ENCODE data around the gene DCP2.

DCP2 gene

DNA sequence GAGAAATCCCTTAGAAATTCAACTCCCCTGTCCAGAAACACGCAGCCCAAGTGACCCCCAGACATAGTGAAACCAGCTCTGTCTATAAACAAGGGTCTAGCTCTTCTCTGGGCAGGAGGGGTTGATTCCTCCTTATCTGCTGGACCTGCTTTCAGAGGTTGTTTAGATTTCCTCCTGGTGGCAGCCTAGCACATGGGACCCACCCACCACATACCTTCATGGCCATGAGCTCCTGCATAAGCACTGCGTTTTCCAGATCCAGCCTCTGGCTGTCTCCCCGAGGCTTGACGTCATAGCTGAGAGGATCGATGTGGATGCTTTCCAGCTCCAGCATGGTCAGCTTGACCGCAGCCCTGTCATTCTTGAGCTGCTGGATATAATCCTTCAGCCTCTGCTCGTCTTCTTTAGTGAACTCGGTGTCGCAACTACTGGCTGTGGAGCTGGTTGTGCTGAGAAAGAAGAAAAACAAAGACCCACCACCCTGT lies 77.0 kb downstream of the DCP2 start:
- TF ChIP-seq, protein P1, sequence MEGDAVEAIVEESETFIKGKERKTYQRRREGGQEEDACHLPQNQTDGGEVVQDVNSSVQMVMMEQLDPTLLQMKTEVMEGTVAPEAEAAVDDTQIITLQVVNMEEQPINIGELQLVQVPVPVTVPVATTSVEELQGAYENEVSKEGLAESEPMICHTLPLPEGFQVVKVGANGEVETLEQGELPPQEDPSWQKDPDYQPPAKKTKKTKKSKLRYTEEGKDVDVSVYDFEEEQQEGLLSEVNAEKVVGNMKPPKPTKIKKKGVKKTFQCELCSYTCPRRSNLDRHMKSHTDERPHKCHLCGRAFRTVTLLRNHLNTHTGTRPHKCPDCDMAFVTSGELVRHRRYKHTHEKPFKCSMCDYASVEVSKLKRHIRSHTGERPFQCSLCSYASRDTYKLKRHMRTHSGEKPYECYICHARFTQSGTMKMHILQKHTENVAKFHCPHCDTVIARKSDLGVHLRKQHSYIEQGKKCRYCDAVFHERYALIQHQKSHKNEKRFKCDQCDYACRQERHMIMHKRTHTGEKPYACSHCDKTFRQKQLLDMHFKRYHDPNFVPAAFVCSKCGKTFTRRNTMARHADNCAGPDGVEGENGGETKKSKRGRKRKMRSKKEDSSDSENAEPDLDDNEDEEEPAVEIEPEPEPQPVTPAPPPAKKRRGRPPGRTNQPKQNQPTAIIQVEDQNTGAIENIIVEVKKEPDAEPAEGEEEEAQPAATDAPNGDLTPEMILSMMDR (IDR thresholded peaks at IDR 0.05; ENCODE audit: insufficient read depth, low read length, poor library complexity, severe bottlenecking): no peak
- TF ChIP-seq EZH2phosphoT487 (conservative IDR thresholded peaks at IDR 0.05; ENCODE audit: low read length): no peak
- Histone ChIP-seq H3K4me3 (ENCODE audit: insufficient read depth, low read length, poor library complexity, severe bottlenecking) (no peak overlapping the region), H3K27ac (ENCODE audit: low read depth, low read length) (no peak overlapping the region), H3K9me2 (replicated peaks; ENCODE audit: insufficient read depth, low read length) (no peaks in the 10 kb centered on the region), H3K4me2 (ENCODE audit: low read depth, low read length, poor library complexity, severe bottlenecking) (no peak overlapping the region), H2AFZ (ENCODE audit: low read depth, low read length, severe bottlenecking) (no peak overlapping the region), H3K36me3 (ENCODE audit: low read length) (no peaks in the 10 kb centered on the region), H3K27me3 (ENCODE audit: low read length) (no peaks in the 10 kb centered on the region), H3K79me2 (ENCODE audit: insufficient read depth, low read length) (no peaks in the 10 kb centered on the region), H3F3A (ENCODE audit: insufficient read depth) (no peaks in the 10 kb centered on the region), H3K9me3 (ENCODE audit: insufficient read depth, low read length) (no peaks in the 10 kb centered on the region), H3K9ac (ENCODE audit: low read length) (no peak overlapping the region), H4K20me1 (ENCODE audit: low read depth, low read length) (no peaks in the 10 kb centered on the region)

DNA sequence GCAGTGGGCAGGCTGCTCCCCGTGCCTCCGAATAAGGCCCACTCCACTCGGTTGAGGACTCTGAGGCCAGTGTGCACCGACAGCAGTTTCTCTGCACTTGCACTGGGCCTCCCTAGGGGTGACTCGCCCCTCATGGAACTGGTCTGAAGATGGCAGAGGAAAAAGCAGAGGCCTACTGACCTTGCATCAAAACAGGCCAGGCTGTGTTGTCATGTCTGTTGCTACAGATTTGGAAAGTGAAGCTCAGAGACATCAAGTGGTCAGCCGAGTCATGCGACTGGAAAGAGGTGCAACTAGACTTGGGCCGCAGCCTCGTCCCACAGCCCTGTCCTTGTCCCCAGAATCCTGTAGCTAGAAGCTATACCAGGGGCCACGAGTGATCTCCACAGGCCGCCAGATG lies 78.3 kb downstream of the DCP2 start:
- H2AFZ ChIP-seq (ENCODE audit: low read depth, low read length, severe bottlenecking): no peak overlapping the region
- no peaks in the 10 kb centered on the region for H3K36me3 ChIP-seq (ENCODE audit: low read length)
- H3K27ac ChIP-seq (ENCODE audit: low read depth, low read length): no peak overlapping the region
- H3K9me2 ChIP-seq (replicated peaks; ENCODE audit: insufficient read depth, low read length): no peaks in the 10 kb centered on the region
- no peak overlapping the region for H3K4me3 ChIP-seq (ENCODE audit: insufficient read depth, low read length, poor library complexity, severe bottlenecking)
- H3K4me2 ChIP-seq (ENCODE audit: low read depth, low read length, poor library complexity, severe bottlenecking): no peak overlapping the region
- no peak for TF ChIP-seq EZH2phosphoT487 (conservative IDR thresholded peaks at IDR 0.05; ENCODE audit: low read length)
- TF ChIP-seq, protein P1 (IDR thresholded peaks at IDR 0.05; ENCODE audit: insufficient read depth, low read length, poor library complexity, severe bottlenecking): no peak
- H3K79me2 ChIP-seq (ENCODE audit: insufficient read depth, low read length): no peaks in the 10 kb centered on the region
- no peaks in the 10 kb centered on the region for H3K27me3 ChIP-seq (ENCODE audit: low read length)
- H3F3A ChIP-seq (ENCODE audit: insufficient read depth): no peaks in the 10 kb centered on the region
- H3K9me3 ChIP-seq (ENCODE audit: insufficient read depth, low read length): no peaks in the 10 kb centered on the region
- no peaks in the 10 kb centered on the region for H4K20me1 ChIP-seq (ENCODE audit: low read depth, low read length)
- no peak overlapping the region for H3K9ac ChIP-seq (ENCODE audit: low read length)

GRCh38 chr5:113056988-113057387 lies 80.4 kb downstream of the DCP2 start:
- no peaks in the 10 kb centered on the region for H3K9me3 ChIP-seq (ENCODE audit: insufficient read depth, low read length)
- H3K9ac ChIP-seq (ENCODE audit: low read length): no peak overlapping the region
- no peaks in the 10 kb centered on the region for H3K9me2 ChIP-seq (replicated peaks; ENCODE audit: insufficient read depth, low read length)
- no peaks in the 10 kb centered on the region for H3F3A ChIP-seq (ENCODE audit: insufficient read depth)
- H4K20me1 ChIP-seq (ENCODE audit: low read depth, low read length): no peaks in the 10 kb centered on the region
- no peaks in the 10 kb centered on the region for H3K36me3 ChIP-seq (ENCODE audit: low read length)
- no peaks in the 10 kb centered on the region for H3K79me2 ChIP-seq (ENCODE audit: insufficient read depth, low read length)
- no peak overlapping the region for H3K4me3 ChIP-seq (ENCODE audit: insufficient read depth, low read length, poor library complexity, severe bottlenecking)
- H2AFZ ChIP-seq (ENCODE audit: low read depth, low read length, severe bottlenecking): no peak overlapping the region
- no peaks in the 10 kb centered on the region for H3K27me3 ChIP-seq (ENCODE audit: low read length)
- no peak overlapping the region for H3K4me2 ChIP-seq (ENCODE audit: low read depth, low read length, poor library complexity, severe bottlenecking)
- H3K27ac ChIP-seq (ENCODE audit: low read depth, low read length): no peak overlapping the region
- no peak for TF ChIP-seq EZH2phosphoT487 (conservative IDR thresholded peaks at IDR 0.05; ENCODE audit: low read length)
- TF ChIP-seq, protein P1 (IDR thresholded peaks at IDR 0.05; ENCODE audit: insufficient read depth, low read length, poor library complexity, severe bottlenecking): no peak

All from SU-DHL-6 (cell line).